ENCODE data around the gene TEX35.
"Not testable (repeated sequence)": the region's sequence is repeated elsewhere in the genome, so short reads cannot be mapped to it uniquely, and the experiment has no call there.

TEX35 gene

DNA sequence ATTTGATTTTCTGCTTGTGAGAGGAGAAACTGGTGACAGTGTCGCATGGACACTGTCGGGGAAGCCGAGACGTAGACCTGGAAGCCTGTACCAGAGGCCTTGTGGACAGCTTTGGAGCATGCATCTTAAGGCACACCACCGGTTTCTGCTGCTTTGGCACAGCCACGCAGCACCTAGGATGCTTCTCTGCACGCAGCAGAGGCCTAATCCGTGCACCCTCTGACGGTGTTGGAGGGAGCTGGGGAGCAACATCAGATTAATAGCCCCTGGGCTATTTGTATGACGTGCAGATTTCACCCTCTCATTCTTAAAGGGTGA, 30.3 kb downstream of the TEX35 start:
- DNase-seq, result no peak

DNA sequence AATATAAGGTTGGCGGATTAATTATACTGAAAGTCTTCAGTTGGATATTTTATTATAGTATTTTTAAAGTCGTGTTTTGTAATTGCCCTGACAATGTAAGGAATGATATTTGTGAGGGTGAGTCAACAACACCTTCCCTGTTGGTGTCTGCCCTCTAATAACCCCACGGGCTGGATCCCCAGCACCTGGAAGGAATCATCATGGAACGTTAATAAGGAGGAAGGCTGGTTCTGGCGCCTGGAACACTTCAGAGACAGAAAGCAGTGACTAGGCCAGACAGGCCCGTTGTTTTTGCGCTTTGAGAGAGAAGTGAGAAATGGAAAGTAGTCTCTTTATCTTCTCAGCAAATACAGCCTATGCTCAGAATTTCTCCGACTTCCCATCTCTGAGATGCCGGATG, 31.6 kb downstream of the TEX35 start:
- no peak for DNase-seq

- DNase-seq, result no peak
Measured at GRCh38 chr1:178548108-178548507, 35.2 kb downstream of the TEX35 start.

DNA sequence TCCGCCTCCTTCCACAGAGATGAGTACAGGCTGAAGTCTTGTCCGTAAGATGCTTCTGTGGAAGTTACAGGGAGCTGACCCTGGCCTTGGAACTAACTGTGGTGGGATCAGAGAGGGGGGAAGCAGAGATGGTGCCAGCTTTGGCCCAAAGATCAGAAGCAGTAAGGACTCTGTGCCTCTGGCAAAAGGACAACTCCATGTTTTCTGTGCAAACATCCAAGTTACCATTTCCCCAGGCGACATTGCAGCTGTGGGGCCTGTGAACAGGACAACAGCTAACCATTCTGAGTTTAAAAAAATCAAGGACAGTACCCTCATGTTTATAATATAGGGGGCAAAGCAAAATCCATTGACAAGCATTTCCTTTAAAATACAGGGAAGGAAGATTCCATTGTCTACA, 38.4 kb downstream of the TEX35 start:
- DNase-seq, result no peak

- no peak for DNase-seq
Measured at GRCh38 chr1:178551940-178552339, 39.0 kb downstream of the TEX35 start.

GRCh38 chr1:178552856-178553255, 39.9 kb downstream of the TEX35 start:
- DNase-seq, result no peak

- not testable (repeated sequence) for DNase-seq
Measured at GRCh38 chr1:178554351-178554750, 41.4 kb downstream of the TEX35 start.

DNA sequence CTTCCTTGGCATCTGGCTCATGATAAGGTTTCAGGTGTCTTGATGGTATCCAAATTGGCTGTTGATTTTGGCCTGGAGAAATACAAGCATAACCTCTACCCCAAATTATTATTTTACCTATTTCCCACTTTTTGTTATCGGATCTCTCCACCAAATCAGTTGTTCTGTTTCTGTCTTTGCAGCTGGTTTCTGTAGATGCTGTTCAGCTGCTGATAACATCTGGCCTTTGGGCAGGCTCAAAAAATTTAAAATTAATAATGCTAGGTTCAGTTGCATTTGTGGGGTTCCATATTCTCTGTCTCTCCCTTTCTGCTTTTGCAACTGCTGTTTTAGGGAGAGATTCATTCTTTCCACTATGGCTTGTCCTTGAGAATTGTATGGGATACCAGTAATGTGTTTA, 42.7 kb downstream of the TEX35 start:
- not testable (repeated sequence) for DNase-seq

DNA sequence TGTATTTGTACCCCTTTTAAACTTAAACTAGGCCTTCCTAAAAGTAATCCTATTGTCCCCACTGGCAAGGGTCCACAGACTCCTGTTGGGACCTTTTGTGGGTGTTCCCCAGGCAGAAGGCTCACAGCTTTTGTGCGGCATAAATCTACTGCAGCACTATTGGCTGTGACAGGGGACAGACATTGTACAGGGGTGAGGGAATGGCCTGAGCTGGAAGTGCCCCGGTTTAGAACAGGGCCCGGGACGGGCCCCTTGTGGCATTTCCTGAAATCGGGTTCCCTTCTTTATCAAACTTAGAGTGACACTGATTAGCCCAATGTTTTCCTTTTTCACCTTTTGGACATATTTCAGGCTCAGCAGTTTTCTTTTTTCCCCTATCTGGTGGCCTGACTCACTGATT, 45.9 kb downstream of the TEX35 start:
- not testable (repeated sequence) for DNase-seq

DNA sequence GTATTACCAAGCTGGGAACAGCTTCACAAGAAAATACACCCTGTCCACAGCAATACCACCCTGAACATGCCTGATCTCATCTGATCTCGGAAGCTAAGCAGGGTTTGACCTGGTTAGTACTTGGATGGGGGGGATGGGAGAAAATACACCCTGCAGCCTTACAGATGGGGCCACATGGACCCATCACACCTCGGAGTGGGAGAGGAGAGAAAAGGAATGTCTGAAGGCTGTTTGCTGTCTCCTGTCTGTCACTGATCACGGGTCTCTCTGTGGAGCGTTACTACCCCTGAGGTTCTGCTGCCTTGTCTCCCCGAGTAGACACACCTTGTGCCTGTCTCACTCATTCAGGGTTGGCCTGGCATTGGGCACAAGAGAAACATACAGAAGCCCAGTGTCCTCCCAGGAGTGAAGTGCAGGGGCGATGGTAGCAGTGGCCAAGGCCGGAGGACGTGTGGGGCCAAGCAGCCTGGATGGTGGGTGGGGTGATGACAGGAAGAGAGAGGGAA, 48.0 kb downstream of the TEX35 start:
- DNase-seq, result no peak

- no peak for DNase-seq
Measured at GRCh38 chr1:178563099-178563820, 50.4 kb downstream of the TEX35 start.

DNA sequence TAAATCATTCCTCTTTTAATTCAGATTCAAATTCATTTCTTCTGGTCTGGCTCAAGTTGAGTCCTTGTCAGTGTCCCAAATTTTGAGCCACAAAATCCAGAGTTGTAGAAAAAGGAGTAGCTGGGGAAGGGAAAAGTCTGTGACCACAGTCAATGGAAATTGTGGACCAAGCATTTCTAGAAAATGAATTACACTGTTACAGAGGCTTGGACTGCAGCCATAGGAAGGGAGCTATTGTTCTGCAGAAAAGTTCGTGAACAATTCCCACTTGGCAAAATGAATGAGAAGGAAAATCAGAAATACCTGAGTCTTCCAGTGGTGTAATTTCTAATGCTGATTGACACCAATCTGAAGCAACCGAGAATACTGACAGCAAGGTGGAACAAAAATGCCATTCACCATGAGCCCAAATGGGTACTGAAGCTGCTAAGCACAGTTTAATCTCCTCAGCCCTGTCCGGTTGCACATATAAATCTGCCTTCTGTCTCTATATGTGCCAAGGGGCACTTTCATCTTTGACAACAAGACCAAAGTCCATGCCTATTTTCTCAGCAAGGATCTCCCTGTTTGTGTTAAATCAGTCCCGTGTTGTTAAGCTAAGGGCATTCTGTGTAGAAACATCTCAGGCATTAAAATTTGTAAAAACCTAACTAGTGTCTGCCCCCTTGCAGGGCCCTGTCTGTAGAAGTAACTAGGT, 51.3 kb downstream of the TEX35 start:
- DNase-seq, result no peak

- no peak for DNase-seq
Measured at GRCh38 chr1:178564783-178565180, 51.9 kb downstream of the TEX35 start.

DNA sequence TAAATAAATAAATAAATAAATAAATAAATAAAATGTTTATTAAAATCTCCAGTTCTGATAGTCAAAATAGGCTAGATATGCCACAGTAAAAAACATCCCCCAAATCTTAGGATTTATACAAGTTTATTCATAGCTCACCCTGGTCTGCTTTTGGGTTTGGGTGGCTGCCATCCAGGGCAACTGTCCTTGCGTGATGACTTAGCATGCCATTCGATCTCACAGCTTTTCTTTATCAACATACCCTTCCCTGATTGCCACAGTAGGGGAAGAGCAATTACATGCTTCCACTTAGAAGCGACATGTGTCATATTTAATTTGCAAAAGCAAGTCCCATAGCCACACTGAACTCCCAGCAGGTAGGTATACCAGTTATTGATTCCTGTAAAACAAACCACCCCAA, 52.7 kb downstream of the TEX35 start:
- no peak for DNase-seq

DNA sequence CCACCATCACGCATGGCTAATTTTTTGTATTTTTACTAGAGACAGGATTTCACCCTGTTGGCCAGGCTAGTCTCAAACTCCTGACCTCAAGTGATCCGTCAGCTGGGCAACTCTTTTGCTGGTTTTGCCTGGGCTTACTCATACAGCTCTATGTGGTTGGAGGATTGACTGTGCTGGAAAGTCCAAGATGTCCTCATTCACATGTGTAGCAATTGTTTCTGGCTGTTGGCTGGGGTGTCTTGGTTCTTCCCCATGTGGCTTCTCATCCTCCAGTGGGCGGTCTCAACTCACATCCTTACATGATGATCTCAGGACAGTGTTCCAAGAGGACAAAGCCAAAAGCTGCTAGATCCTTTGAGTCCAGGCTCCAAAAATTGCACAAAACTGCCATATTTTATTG, 53.3 kb downstream of the TEX35 start:
- no peak for DNase-seq

DNA sequence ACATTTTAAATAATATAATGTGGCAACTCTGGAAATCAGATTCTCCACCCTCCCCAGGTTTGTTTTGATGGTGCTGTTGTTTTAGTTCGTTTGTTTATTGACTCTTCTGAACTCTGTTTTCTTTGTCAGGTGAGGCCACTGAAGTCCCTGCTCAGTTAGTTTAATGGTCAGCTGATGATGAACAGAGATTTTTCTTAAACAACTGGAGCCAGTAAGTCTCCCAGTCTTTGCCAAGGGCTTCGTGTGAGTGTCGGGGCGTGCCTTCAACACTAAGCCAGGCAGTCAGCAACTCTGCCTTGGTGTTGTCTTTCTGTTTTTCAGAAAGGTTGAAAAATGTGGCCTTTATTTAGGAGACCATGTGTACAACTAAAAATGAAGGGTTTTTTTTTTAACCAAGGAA, 58.9 kb downstream of the TEX35 start:
- no peak for DNase-seq
